Stimulated activated CD4-positive, alpha-beta T cell treated with anti-CD3 and anti-CD28 coated beads, Interleukin-15, amount 100 ng/mL, for 1 hour (primary cell): Measurements from ENCODE around the gene SNCB.
"Not testable (repeated sequence)": the region's sequence is repeated elsewhere in the genome, so short reads cannot be mapped to it uniquely, and the experiment has no call there.

Source experiments
- DNase-seq, 2 donors: peaks; one replicate each; pipeline ENCODE4 v3.0.0-alpha.2; 2020; ENCODE audit warnings: low read depth in 1 of 2, low spot score in 1 of 2

Gene SNCB

DNA sequence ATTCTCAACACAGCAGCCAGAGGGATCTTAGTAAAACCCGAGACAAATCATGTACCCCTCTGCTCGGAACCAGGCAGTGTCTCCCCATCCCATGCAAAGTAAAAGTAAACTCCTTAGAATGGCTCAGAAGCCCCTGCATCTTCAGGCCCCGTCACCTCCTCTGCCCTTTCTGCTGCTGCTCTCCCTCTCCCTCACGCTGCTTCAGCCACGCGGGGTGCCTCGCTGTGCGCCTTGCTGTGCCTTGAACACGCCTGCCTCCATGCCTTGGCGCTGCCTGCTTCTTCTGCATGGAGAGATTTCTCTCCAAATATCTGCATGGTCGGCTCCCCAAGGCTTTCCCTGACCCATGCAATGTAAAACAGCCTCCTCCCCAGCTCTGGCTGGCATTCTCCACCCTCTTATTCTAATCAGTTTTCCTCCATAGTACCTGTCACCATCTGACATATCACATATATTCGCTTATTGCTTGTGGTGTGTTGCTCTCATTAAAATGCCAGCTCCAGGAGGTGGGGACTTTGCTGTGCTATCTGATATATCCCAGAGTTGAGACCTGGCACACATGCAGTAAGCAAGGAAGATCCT, 28.3 kb downstream of the SNCB start:
- DNase-seq, result no peak

DNA sequence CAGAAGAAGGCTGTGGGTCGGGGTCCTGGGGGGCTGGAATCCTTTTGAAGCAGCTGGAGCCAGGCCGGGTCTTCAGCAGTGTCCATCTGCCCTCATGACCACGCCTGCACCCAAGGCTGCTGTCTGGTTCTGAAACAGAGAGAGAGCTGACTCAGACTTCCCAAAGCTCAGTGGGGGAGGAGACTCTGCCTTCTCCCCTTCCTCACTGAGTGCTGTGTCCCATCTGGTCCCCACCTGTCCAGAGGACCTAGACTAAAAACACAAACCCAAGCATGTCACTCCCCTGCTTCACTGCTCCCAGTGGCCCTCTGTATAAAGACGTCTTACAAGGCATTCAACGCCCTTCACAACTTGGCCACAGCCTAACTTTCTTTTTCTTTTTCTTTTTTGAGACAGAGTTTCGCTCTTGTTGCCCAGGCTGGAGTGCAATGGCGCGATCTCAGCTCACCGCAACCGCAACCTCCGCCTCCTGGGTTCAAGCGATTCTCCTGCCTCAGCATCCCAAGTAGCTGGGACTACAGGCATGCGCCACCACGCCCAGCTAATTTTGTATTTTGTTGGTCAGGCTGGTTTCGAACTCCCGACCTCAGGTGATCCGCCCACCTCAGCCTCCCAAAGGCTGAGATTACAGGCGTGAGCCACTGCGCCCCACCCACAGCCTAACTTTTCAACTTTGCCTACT, 30.4 kb downstream of the SNCB start:
- not testable (repeated sequence) for DNase-seq

DNA sequence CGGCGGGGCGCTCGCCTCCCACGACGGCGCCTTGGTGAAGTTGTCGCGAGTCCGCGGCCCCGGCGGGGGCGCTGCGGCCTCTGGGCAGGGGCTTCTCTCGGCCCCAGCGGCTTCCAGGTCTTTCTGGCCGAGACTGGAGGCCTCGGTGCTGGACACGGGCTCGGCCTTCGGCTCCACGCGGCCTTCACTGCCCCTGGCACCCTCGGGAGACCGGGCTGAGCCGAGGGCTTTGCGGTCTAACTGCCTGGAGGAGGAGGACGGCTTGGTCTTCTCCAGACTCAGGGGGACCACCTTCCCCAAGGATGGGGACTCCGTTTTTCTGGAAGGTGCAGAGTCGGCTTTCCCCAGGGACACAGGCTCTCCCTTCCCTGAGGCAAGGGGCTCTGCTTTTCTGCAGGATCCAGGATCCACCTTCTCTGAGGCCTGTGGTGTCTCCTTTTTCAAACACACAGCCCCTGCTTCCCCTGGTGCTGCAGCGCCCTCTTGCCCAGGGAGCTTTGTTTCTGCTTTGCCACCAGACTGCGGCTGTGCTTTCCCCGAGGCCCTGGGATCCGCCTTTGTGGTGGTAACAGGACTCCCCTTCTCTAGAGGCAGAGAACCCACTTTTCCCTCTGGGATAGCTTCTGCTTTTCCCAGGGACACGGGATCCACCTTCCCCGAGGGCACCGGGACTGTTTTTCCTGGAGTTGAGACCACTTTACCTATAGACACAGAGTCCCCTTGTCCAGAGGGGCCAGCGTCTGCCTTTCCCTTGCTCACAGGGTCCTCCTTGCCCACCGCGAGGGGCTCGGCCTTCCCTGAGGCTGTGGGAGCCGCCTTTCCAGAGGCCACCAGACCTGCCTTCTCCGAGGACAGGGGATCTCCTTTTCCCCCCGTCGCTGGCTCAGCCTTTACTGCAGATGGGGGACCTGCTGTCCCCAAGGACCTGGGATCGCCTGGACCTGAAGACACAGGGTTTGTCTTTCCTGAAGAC, 32.6 kb downstream of the SNCB start:
- DNase-seq, result no peak

DNA sequence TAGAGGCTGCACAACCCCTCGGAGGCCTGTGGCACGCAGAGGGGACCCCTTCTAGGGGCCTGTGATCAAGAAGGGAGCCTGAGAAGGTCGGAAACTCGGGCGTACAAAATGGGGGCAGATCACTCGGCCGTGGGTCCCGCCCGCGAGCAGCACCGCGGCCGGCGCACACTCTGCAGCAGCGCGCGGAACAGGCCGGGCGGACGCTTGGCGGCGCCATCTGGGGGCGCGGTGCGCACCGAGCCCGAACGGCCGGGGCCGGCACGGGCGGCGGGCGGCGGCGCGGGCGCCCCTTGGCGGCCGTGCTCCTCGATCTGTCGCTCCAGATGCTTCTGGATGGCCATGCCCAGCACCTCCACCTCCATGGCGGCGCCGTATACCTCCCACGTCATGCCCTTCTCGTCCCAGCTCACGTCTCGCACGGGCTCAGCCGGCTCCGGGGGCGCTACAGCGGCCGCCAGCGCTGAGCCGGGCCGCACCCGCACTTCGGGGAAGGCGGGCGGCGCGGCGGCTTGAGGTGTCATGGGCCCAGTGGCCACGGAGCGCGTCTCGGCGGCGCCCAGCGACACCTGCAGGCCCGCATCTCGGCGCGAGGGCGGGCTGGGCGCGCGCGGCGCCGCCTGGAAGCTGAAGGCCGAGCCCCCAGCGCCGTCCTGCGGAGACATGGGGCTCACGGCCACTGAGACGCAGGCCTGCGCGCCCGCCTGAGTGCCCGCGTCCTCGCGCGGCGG, 33.5 kb downstream of the SNCB start:
- DNase-seq, result peak; percentile 58 to 59

DNA sequence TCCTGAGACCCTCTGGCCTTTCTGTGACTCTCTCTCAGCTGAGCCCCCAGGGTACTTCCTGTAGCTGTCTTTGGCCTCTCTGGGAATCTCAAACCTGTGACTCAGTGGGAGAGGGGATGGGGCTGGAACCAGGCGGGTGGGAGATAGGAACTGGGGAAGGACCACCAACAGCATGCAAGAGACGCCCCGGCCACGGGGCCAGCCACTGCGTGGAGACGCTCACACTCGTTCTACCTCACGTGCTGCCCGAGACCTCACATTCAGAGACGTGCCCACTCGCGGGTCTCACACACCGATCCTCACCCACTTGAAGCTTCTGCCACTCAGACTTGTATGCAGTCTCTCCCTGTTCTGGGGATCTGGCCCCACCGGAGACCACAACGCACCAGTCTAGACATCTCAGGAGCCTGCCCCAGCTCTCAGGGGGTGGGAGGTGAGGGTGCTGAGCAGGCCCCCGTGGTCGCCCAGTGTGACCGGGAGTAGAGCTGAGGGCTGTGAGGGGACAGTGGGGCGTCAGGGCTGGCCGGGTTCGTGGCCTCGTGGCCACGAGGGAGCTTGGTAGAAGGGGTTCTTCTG, 34.2 kb downstream of the SNCB start:
- DNase-seq, result no peak

DNA sequence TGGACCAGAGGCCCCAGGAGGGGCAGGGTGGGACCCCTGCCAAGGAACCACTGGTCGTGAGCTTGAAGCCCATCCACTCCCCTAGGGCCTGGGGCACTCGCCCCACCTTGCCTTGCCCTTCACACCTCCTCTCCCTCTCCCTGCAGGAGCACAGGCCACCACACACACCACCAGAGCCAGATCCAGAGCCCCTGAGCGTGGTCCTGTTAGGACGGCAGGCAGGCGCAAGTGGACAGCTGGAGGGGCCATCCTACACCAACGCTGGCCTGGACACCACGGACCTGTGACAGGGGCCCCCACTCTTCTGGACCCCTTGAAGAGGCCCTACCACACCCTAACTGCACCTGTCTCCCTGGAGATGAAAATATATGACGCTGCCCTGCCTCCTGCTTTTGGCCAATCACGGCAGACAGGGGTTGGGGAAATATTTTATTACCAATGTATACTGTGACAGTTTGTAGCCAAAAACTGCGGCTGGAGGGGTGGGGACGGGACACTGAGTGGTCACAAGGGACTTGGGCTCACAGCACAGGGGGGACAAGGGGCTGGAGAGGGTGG, 34.9 kb downstream of the SNCB start:
- DNase-seq, result no peak

DNA sequence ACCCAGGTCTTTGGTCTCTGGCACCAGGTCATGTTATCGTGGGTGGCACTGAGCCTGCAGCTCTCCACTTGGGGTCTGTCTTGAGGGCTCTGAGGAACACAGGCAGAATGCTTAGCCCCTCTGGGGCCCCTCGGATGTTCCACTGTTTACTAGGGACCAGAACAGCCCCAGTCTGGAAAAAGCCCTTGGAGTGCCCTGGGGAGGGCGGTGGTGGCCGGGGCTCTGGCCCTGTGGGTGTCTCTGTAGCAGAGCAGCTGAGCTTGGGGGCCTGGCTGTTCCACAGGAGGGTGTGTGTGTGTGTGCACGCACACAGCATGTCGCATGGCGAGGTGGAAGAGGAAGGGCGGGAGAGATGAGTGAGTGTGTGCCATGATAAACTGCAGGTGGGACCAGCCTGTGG, 35.8 kb downstream of the SNCB start:
- DNase-seq, result no peak

DNA sequence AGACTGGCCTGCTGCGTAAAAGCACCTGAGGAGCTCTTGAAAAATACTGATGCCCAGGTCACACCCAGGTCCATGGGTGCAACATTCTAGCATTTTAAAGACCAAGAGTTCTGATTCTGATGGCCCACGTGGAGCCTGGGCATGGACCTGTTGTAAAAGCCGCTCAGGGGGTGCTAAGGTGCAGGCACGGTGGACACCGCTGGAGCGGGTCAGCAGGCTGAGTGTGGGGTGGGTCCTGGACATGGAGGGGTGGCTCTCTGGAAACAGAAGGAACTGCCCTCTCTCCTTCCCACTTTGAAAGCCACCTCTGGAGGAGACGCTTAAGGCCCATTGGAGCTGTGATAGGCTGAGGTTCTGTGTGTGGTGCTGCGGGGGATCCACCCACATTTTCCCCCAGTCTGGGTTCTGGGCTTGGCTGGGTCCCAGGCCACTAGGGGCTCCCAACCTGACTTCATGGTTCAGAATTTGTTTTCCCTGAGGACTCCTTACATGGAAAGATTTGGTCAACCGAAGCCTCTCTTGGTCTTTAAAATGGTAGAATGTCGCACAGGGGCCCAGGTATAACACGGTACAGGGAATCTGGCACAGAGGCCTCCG, 37.0 kb downstream of the SNCB start:
- DNase-seq, result no peak

DNA sequence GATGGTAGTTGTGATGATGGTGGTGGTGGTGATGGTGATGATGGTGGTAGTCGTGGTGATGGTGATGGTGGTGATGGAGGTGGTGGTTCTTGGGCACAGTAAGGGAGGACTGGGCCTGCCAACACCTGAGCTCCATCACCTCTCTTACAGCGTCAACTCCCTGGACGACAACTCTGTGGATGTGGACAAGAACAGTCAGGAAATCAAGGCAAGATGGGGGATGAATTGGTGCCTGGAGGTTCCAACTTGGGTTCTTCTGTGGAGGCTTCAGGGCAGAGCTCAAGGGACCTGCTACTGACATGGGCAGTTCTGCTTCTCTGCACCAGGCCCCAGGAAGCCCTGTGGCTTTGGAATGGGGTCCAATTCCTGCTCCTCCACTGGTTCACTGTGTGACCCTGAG, 37.8 kb downstream of the SNCB start:
- DNase-seq, result no peak

DNA sequence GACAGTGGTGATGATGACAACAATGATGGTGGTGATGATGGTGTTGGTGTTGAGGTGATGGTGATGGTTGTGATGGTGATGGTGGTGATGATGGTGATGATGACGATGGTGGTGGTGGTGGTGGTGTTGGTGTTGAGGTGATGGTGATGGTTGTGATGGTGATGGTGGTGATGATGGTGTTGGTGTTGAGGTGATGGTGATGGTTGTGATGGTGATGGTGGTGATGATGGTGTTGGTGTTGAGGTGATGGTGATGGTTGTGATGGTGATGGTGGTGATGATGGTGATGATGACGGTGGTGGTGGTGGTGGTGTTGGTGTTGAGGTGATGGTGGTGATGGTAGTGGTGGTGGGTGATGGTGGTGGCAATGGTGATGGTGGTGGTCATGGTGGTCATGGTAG, 38.7 kb downstream of the SNCB start:
- not testable (repeated sequence) for DNase-seq

DNA sequence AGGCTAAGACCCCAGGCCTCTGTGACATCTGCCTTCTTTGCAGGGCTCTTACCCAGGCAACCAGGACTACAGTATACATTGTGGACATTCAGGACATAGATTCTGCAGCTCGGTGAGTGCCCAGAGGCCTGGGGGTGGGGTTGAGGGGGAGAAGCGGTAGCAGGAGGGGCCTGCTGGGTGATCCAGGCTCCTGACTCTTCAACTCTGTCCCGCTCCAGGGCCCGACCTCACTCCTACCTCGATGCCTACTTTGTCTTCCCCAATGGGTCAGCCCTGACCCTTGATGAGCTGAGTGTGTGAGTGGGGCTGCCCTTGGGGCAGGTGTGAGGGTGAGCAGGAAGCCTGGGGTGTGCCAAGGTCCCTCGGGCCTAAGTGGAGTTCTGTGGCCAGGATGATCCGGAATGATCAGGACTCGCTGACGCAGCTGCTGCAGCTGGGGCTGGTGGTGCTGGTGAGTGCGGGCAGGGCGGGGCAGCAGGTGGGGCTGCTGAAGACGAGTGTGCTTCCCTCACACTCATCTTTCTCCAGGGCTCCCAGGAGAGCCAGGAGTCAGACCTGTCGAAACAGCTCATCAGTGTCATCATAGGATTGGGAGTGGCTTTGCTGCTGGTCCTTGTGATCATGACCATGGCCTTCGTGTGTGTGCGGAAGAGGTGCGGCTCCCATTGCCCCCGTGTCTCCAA, 40.2 kb downstream of the SNCB start:
- no peak for DNase-seq

DNA sequence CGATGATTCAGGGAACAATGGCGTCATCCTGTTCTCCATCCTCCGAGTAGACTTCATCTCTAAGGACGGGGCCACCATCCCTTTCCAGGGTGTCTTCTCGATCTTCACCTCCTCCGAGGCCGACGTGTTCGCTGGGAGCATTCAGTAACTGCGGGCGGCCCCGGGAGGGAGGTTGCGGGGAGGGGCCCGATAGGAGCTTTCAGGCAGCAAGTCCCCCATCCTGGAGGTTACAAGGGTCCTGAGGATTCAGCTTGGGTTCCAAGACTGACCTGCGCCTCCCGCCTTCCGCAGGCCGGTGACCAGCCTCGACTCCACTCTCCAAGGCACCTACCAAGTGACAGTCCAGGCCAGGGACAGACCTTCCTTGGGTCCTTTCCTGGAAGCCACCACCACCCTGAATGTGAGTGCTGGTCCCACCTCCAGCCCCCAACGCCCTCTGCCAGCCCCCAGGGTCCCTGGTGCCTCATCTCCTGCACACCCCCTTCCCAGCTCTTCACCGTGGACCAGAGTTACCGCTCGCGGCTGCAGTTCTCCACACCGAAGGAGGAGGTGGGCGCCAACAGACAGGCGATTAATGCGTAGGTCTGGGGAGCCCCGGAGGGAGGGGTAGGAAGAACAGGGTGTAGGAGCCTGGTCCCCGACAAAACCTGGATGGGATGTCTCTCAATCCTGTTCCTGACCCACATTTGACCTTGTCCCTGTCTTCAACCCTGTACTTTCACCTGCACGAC, 41.1 kb downstream of the SNCB start:
- no peak for DNase-seq

DNA sequence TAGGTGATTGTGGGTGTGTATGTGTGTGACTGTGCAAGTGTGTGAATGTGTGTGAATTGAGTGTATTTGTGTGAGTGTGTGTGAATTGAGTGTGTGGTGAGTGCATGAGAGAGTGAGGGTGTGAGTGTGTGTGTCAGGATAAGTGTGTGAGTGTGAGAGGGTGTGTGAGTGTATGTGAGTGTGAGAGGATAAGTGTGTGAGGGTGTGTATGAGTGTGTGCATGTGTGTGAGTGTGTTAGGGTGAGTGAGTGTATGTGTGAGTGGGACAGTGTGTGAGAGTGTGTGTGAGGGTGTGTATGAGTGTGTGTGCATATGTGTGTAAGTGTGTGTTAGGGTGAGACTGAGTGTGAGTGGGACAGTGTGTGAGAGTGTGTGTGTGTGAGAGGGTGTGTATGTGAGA, 42.0 kb downstream of the SNCB start:
- DNase-seq, result no peak

DNA sequence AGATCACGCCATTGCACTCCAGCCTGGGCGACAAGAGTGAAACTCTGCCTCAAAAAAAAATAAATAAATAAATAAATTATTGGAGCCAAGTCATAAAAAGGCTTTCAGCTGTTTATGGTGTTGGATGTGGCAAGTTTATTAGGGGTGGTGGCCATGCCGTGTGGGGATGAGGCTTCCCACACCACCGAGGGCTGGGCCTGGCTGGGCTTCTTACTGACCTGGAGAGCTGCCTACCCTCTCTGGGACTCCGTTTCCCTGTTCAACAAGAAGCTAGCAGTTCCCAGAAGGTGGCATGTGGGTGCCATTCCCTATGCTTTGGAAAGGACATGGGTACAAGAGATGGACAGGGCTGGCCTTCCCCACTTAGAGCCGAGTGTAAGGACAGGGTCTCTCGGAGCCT, 42.9 kb downstream of the SNCB start:
- DNase-seq, result no peak

DNA sequence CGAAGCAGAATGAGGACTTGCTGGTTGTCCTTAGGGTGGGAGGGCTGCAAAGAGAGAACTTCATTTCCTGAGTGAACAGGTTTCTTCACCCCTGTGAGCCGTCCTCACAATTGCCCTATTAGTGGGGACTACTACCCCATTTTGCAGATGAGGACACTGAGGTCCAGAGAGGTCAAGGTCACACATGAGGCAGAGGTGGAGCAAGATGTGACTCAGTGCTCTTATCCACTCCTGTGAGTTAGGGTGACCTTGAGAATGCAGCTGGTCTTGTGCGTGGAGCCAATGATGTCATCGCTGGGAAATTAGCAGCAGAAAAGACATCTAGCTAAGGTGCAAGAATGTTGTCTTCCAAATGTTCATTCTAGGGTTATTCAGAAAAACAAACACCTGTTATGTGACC, 47.3 kb downstream of the SNCB start:
- DNase-seq, result no peak

DNA sequence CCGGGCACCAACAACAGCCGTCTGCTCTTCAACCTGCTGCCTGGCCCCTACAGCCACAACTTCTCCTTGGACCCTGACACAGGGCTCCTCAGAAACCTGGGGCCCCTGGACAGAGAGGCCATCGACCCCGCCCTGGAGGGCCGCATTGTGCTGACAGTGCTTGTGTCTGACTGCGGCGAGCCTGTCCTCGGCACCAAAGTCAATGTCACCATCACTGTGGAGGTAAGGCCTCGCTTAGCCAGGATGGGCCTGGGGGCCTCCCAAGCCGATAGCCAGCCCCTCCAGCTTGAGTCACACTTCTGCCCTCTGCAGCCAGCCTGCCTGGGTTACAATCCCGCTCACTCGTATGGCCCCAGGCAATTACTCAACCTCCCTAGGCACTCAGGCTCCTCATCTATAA, 49.0 kb downstream of the SNCB start:
- no peak for DNase-seq

DNA sequence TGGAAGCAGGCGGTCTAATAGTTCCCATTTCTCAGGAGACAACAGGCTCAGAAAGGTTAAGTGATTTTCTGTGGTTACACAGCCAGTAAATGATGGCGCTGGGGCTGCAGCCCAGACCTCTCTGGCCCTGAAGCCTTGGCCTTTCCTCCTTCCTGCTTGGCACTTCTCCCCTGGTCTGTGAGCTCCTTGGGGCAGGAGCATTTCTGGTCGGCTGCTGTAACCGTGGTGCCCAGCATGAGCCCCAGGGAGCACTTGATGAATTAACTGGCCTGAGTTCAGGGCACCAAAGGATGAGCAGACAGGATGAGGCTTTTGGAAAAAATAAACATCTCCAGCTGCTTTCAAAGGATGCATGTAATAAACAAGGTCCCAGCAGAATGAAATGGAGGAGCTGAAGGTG, 51.0 kb downstream of the SNCB start:
- no peak for DNase-seq

DNA sequence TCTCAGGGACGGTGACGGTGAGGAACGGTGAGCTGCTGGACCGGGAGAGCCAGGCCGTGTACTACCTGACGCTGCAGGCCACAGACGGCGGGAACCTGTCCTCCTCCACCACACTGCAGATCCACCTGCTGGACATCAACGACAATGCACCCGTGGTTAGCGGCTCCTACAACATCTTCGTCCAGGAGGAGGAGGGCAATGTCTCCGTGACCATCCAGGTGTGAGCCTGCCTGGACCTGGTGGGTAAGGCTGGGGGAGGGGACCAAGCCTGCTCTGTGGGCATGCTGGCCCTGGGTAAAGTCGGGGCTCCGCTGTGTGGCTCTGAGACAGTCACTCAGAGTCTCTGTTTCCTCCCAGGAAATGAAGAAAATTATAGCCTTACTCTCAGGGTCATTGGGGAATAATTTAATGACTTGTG, 51.9 kb downstream of the SNCB start:
- DNase-seq, result no peak
